ENCODE data around the gene NAPSA. TPM values are rescaled to one million over a fixed set of nuclear protein-coding genes. Genes with fewer than 3 reads are reported as not detected.

Gene NAPSA
- total RNA-seq, 1 donor from 2014 or later = 2.4 TPM

DNA sequence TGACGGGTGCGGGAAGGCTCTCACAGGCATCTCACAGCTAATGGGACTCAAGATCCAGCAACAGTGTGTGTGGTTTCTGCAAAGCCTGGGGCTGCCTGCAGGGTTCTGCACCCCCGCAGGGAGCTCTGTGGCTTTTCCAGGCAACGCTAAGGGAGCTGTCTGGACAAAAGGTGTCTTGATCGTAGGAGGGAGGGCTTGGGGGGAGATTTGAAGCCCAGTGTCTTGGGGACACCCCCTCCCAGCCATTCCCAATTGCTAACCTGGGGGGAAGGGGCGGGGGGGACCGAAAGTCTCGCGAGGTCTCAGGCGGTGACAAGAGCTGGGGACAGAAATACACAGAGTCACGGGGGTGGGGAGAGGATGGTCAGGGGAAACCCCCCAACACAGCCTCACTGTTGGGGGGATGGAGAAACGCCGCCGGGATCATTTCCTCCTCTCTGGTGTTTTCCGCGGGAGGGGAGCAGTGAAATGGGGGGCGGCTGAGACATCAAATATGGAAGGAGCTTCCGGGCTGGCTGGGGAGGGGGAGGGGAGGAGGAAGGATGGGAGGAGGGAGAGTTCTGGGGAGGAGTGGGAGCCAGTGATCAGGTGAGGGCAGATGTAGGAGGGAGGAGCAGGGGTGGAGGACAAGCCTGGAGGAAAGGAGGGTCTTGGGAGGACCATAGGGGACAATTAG is 49.5 kb downstream of the NAPSA start:
- Mint-ChIP-seq H3K4me3 (peak overlapping the region; percentile 75), H3K27ac (peak overlapping the region; percentile 73), H3K27me3 (ENCODE audit: low read depth) (peaks cover 49% of the 10 kb centered on the region), H3K9me3 (no peaks in the 10 kb centered on the region), H3K36me3 (peaks cover 9% of the 10 kb centered on the region), H3K4me1 (peaks cover 30% of the 10 kb centered on the region)
- no peak for DNase-seq (ENCODE audit: low spot score in 2 of 2, unreplicated experiment in 2 of 2)
- TF ChIP-seq, protein P1, sequence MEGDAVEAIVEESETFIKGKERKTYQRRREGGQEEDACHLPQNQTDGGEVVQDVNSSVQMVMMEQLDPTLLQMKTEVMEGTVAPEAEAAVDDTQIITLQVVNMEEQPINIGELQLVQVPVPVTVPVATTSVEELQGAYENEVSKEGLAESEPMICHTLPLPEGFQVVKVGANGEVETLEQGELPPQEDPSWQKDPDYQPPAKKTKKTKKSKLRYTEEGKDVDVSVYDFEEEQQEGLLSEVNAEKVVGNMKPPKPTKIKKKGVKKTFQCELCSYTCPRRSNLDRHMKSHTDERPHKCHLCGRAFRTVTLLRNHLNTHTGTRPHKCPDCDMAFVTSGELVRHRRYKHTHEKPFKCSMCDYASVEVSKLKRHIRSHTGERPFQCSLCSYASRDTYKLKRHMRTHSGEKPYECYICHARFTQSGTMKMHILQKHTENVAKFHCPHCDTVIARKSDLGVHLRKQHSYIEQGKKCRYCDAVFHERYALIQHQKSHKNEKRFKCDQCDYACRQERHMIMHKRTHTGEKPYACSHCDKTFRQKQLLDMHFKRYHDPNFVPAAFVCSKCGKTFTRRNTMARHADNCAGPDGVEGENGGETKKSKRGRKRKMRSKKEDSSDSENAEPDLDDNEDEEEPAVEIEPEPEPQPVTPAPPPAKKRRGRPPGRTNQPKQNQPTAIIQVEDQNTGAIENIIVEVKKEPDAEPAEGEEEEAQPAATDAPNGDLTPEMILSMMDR (IDR thresholded peaks at IDR 0.05; ENCODE audit: unreplicated experiment) = no peak

DNA sequence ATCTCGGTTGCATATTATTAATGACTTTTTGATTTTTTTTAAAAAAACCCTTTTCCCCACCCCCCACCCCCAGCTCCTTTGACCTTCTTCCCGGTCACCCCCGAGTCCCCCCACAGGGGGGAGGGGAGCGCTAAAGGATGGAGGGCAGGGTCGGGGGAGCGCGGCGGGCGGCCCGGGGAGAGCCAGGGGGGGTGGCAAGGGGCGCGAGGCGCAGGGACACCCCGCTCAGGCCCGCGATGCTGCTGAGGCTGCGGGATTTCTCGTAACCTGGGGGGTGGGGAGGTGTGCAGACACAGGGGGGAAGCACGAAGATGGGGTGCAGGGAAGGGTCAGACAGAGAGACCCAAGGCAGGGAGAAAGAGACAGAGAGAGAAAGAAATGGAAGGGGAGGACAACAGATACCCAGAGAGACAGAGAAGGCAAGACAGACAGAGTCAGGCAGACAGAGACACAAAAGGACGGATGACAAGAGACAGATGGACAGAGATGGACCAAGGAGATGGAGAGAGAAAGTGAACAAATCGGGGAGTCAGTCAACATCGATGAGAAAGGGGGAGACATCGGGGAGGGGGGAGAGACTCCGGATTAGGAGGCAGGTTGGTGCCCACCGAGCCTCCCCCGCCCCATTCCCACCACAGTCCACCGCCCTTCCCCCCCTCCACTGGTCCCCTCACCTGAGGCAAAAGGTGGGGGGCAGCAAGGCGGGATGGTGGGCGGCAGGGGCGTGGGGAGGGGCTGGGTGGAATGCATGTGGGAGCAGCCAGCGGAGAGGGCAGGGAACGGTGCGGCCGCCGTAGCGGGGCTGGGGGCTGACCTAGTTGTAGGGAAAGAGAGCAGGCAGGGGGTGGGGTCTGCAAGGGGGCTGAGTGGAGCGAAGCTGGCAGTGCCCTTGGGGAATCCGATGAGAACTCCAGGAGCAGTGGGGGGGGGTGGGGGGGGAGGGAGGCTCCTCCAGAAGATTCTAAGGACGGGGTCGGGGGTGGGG is 50.4 kb downstream of the NAPSA start:
- DNase-seq (ENCODE audit: low spot score in 2 of 2, unreplicated experiment in 2 of 2) = no peak
- no peak overlapping the region for H3K27ac Mint-ChIP-seq

DNA sequence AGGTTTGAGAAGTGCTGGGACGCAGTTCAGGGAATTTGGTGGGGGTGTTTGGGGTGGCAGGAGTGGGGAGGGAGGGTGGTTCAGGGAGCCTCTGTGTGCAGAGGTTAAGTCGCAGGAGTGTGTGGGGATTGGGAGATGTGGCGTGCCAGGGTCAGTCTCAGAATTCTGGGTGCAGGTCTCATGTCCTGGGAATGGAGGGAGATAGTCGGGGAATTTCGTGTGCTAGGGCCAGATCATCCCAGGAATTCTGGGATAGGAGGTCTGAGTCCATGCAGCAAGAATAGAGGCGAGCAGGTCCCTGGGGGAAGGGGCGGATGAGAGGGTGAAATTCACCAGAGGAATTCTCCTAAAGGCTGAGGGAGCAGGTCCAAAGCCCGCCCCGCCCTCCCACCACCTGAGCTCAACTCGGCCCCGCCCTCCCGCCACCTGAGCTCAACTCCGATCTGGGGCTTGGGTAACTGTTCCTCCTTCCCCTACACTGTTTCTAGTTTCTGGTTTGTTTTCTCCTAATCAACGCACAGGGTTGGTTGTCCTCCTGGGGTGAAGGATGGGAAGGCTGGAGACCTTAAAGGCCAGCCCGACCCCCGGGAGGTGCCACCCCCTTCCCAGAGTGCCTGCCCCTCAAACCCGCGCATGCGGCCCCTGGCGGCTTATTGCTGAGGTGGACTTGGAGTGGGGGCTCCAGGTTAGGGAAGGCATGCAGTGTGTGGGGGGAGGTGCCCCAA is 51.5 kb downstream of the NAPSA start:
- Mint-ChIP-seq H3K4me3 (peak overlapping the region; percentile 66), H3K9me3 (no peaks in the 10 kb centered on the region), H3K36me3 (no peaks in the 10 kb centered on the region), H3K27ac (peak overlapping the region; percentile 56), H3K4me1 (peaks cover 30% of the 10 kb centered on the region), H3K27me3 (ENCODE audit: low read depth) (peaks cover 64% of the 10 kb centered on the region)
- TF ChIP-seq, protein P1 (IDR thresholded peaks at IDR 0.05; ENCODE audit: unreplicated experiment) = no peak
- DNase-seq (ENCODE audit: low spot score in 2 of 2, unreplicated experiment in 2 of 2) = no peak

More for the DNA sequence above, 50.4 kb downstream of the NAPSA start:
- H3K36me3 Mint-ChIP-seq = peaks cover 5% of the 10 kb centered on the region
- H3K4me3 Mint-ChIP-seq = peak overlapping the region; percentile 75
- H3K27me3 Mint-ChIP-seq (ENCODE audit: low read depth) = peaks cover 58% of the 10 kb centered on the region
- TF ChIP-seq, protein P1 (IDR thresholded peaks at IDR 0.05; ENCODE audit: unreplicated experiment) = no peak
- no peaks in the 10 kb centered on the region for H3K9me3 Mint-ChIP-seq
- peaks cover 30% of the 10 kb centered on the region for H3K4me1 Mint-ChIP-seq

GRCh38 chr19:50312967-50313811 is 52.2 kb downstream of the NAPSA start:
- no peak for DNase-seq (ENCODE audit: low spot score in 2 of 2, unreplicated experiment in 2 of 2)
- Mint-ChIP-seq H3K36me3 (no peaks in the 10 kb centered on the region), H3K4me1 (peaks cover 30% of the 10 kb centered on the region), H3K9me3 (no peaks in the 10 kb centered on the region), H3K27ac (peak overlapping the region; percentile 25), H3K27me3 (ENCODE audit: low read depth) (peaks cover 70% of the 10 kb centered on the region), H3K4me3 (peak overlapping the region; percentile 53)
- TF ChIP-seq, protein P1 (IDR thresholded peaks at IDR 0.05; ENCODE audit: unreplicated experiment) = no peak

All from mesothelial cell of epicardium (in vitro differentiated cells).